Testis (tissue), 2 donors: ENCODE data around the gene HIRIP3.

Experiments
- CTCF ChIP-seq, 3 experiments: fragments of 450-650 bp in 2 of 3; fragments of 200-600 bp in 1 of 3; sonication (generic) in 1 of 3; IDR thresholded peaks; one replicate each; pipeline ENCODE4 v1.5.1; 2016 to 2019; ENCODE audit warnings: antibody characterized with exemption in 3 of 3, mild to moderate bottlenecking in 2 of 3, moderate library complexity in 1 of 3
- POLR2A ChIP-seq: fragments of 450-650 bp; IDR thresholded peaks from one replicate; pipeline ENCODE4 v1.6.1; 2017; ENCODE audit warnings: antibody characterized with exemption, mild to moderate bottlenecking, moderate library complexity

DNA sequence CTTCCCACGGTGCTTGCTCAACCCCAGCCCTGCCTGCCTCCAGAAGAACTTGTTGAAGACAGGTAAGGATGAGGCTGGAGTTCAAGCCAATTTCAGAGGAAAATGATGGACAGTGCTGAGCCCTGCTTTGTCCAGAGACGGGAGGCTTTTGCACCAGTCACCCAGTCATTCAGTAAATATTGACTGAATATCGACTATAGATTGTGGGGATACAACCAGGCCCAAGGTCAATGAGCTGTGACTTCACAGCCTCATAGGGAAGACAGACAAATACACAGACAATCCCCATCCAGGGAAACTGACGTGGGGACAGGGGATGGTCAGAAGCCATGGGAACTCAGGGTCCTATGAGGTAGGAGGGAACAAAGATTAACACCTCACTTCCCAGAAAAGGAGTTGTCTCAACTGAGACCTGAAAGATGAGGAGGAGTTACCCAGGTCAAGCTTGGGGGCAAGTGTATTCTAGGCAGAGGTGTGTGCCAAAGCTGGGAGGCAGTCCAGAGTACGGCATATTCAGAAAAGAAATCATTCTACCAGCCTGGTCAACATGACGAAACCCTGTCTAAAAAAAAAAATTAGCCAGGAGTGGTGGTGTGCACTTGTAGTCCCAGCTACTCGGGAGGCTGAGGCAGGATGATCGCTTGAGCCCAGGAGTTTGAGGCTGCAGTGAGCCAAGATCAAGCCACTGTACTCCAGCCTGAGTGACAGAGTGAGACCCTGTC lies 21.3 kb upstream of the HIRIP3 start:
- TF ChIP-seq CTCF (IDR thresholded peaks at IDR 0.05), result no peak
- TF ChIP-seq POLR2A, result no peak
